Fibroblast of peridontal ligament (primary cell): ENCODE measurements around the gene GTF2A2.
A peak's percentile ranks its signal among the peaks of the same experiment; 100 is the strongest.
"Not testable (repeated sequence)": the region's sequence is repeated elsewhere in the genome, so short reads cannot be mapped to it uniquely, and the experiment has no call there.

Source experiments
- DNase-seq: peaks from one replicate; pipeline ENCODE4 v3.0.0-alpha.2; 2010; ENCODE audit errors: extremely low read depth

The GTF2A2 gene, protein sequence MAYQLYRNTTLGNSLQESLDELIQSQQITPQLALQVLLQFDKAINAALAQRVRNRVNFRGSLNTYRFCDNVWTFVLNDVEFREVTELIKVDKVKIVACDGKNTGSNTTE

GRCh38 chr15:59656897-59657634, at the start of gene GTF2A2:
GTF2A2 (minus strand) TSS chr15:59657515; CDS start chr15:59652277, 5,238 bp downstream.
- peak; percentile 87 for DNase-seq

DNA sequence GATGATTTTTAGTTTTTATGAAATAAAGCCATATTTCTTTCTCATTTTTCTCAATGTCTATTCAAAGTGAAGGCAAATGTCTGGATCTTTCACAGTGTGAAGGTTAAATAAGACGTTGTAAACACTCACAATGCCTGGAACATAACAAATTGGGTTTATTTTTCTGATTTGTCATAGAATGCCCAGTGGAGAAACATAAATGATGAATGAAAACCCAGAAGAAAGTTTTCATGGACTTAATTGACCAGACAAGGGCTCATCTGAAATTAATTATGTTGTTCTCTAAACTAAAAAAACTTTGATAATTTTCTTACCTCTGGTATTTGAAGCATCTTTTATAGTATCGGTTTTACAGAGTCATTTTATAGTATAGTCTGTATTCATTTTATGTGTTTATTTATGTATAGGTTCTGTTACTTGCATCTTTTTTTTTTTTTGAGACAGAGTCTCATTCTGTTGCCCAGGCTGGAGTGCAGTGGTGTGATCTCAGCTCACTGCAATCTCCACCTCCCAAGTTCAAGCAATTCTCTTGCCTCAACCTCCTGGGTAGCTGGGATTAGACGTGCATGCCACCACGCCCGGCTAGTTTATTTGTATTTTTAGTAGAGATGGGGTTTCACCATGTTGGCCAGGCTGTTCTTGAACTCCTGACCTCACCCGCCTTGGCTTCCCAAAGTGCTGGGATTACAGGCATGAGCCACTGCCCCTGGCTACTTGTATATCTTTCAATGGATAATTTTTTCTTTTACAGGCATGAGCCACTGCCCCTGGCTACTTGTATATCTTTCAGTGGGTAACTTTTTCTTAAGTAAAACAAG, 46.9 kb upstream of the GTF2A2 start:
- DNase-seq, result peak; percentile 67

DNA sequence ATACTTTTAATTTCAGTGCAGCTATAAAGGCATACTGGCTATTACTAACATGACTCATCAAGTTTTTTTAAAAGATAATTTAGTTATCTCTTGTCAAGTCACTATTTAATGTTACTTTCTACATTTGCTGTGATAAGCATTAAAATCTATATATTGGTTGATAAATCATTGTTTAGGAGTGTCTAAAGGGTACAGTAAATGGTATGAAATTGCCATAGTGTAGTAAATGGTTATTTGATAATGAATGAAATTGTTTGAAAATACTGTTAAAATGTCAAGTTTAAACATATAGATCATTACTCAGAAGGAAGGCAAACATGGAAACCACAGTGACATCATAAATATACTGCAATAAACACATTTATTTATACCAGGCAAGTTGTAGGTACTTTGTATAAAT, 45.0 kb upstream of the GTF2A2 start:
- DNase-seq, result no peak

DNA sequence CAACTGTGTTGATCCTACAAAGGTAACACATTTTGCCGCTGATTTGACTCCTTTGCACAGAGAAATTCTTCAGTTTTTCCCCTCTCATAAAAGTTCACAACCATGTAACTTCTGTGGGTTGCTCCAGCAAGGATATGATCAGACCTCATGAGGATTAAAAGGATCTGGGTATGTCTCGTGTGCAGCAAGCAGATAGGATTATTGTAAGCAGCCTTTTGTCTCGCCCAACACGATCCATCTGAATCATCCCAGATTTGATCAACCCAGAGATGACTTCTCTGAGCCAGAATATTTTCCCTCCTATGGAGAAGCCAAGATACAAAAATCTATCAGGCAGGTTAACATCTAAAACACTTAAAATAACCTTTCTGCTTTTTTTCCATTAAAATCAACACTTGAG, 44.6 kb upstream of the GTF2A2 start:
- no peak for DNase-seq

DNA sequence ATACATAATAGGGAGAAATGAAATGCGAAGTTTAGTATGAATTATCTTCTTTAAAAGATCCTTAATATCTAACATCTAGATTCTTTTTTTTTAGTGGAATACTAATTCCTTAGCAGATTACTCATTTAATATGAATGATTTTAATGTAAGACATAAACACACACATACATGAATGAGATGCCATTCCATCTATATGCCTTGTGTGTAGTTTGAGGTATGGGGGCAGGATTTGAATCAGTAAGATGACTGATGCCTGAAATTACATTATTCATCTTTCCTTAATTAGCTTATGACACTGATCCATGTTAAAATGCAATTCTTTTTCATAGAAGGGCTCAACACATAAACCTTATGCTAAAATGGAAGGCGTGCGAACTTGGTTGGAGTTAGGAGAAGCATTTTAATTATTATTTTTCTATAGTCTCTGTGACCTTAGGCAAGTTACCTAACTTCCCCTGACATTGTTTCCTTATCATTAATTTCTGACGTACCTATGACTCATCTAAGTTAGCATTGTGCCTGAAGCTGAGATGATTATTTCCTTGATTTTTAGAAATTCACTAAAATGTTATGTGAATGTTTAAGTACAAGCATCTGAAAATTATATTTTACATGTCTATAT, 42.6 kb upstream of the GTF2A2 start:
- DNase-seq, result no peak

- not testable (repeated sequence) for DNase-seq
These were observed 40.8 kb upstream of the GTF2A2 start for GRCh38 chr15:59698065-59698464.

GRCh38 chr15:59696332-59696731, 39.0 kb upstream of the GTF2A2 start:
- DNase-seq, result no peak

- no peak for DNase-seq
These were observed 37.5 kb upstream of the GTF2A2 start for GRCh38 chr15:59694779-59695178.

- peak; percentile 81 for DNase-seq
These were observed 34.0 kb upstream of the GTF2A2 start for GRCh38 chr15:59691194-59691805.

- peak; percentile 55 for DNase-seq
These were observed 32.4 kb upstream of the GTF2A2 start for GRCh38 chr15:59689626-59690236.

- DNase-seq, result peak; percentile 97
These were observed 31.7 kb upstream of the GTF2A2 start, which contains the start of gene BNIP2 for GRCh38 chr15:59688782-59689625. BNIP2 (minus strand) TSS chr15:59689320; CDS start chr15:59682457, 6,863 bp downstream.

GRCh38 chr15:59688423-59688781, 31.1 kb upstream of the GTF2A2 start:
- DNase-seq, result peak; percentile 81

- DNase-seq, result peak; percentile 48
These were observed 30.5 kb upstream of the GTF2A2 start for GRCh38 chr15:59687836-59688235.

GRCh38 chr15:59686389-59686788, 29.1 kb upstream of the GTF2A2 start:
- DNase-seq, result no peak

GRCh38 chr15:59685737-59686297, 28.5 kb upstream of the GTF2A2 start:
- peak; percentile 84 for DNase-seq

DNA sequence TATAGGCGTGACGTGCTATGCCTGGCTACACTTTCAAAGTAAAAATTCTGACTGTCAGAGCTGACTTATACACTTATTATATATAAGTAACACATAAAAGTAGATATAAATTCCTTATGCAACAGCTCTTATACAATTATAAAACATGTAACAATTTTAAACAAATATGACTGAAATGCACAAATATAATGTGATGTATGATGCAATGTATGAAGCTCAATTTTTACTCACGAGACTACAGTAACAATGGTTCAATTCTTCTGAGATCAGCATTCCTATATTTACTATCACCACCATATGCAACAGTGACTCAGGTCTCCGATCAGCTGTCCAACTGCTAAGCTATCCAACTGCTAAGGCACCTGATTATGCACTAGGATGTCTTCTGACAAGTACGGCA, 23.6 kb upstream of the GTF2A2 start:
- no peak for DNase-seq

GRCh38 chr15:59680346-59680745, 23.0 kb upstream of the GTF2A2 start:
- DNase-seq, result no peak

GRCh38 chr15:59678620-59679019, 21.3 kb upstream of the GTF2A2 start:
- DNase-seq, result no peak

GRCh38 chr15:59678172-59678571, 20.9 kb upstream of the GTF2A2 start:
- no peak for DNase-seq

DNA sequence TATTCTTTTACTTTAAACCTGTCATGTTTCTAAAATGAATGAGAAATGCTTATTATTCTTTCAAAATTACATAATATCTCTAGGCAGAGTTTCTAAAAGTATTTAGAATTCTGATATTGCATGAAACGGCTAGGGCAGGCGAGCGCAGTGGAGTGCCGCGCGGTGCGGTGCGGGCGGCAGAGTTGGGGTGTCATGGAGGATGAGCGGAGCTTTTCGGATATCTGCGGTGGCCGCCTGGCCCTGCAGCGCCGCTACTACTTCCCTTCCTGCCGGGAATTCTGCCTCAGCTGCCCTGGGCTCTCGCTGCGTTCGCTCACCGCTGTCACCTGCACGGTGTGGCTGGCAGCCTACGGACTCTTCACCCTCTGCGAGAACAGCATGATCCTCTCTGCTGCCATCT, 19.2 kb upstream of the GTF2A2 start:
- no peak for DNase-seq
